OCI-LY3 (cell line): ENCODE measurements around the gene BZW1.

Experiments
- H2AFZ ChIP-seq: fragments of 200-600, 300-600 bp; shearing (Covaris generic); 2 replicates; pipeline ENCODE4 v1.6.0; 2014; ENCODE audit warnings: antibody characterized with exemption, low read depth, low read length
- H3K27ac ChIP-seq: fragments of 200-600, 300-600 bp; sonication (generic); 2 replicates; pipeline ENCODE4 v1.5.1; 2014; ENCODE audit warnings: mild to moderate bottlenecking, low read length, moderate library complexity, mixed read lengths
- H3K27me3 ChIP-seq: fragments of 200-600, 300-600 bp; sonication (generic); 2 replicates; pipeline ENCODE4 v1.6.1; 2014; ENCODE audit warnings: low read depth, low read length, mixed read lengths
- H3K36me3 ChIP-seq: fragments of 200-600, 300-600 bp; sonication (generic); replicated peaks from 2 replicates; pipeline ENCODE3; 2014; ENCODE audit warnings: low read depth, low read length, mixed read lengths
- H3K4me1 ChIP-seq: fragments of 300-600, 200-600 bp; sonication (generic); 2 replicates; pipeline ENCODE4 v1.6.1; 2014; ENCODE audit warnings: low read length, mixed read lengths
- H3K4me2 ChIP-seq: fragments of 200-600, 300-600 bp; sonication (generic); 2 replicates; pipeline ENCODE4 v1.6.1; 2014; ENCODE audit warnings: low read length, mixed read lengths
- H3K4me3 ChIP-seq: fragments of 300-600, 200-600 bp; sonication (generic); 2 replicates; pipeline ENCODE4 v1.5.1; 2014; ENCODE audit warnings: antibody characterized with exemption, mild to moderate bottlenecking, low read length, moderate library complexity
- H3K79me2 ChIP-seq: fragments of 300-600, 200-600 bp; shearing (Covaris generic); 2 replicates; pipeline ENCODE4 v1.6.1; 2014; ENCODE audit warnings: mild to moderate bottlenecking, low read length, mixed read lengths
- H3K9ac ChIP-seq: fragments of 300-600, 200-600 bp; shearing (Covaris generic); 2 replicates; pipeline ENCODE4 v1.6.0; 2014; ENCODE audit warnings: mild to moderate bottlenecking, low read length, moderate library complexity
- H3K9me3 ChIP-seq: fragments of 200-600, 300-600 bp; shearing (Covaris generic); 2 replicates; pipeline ENCODE4 v1.6.1; 2014; ENCODE audit warnings: low read length, mixed read lengths; ENCODE audit not compliant: insufficient read depth
- H4K20me1 ChIP-seq: fragments of 200-600, 300-600 bp; sonication (generic); 2 replicates; pipeline ENCODE4 v1.6.1; 2016; ENCODE audit warnings: low read length, mixed read lengths; ENCODE audit not compliant: insufficient read depth
- EZH2phosphoT487 ChIP-seq: fragments of 200-600 bp; shearing (Covaris generic); IDR thresholded peaks from 2 replicates; pipeline ENCODE4 v1.6.1; 2018; ENCODE audit warnings: antibody characterized with exemption, mixed run types, low read depth
- TF ChIP-seq, protein P1 (sequence below): fragments of 200-600, 300-600 bp; sonication (generic); IDR thresholded peaks from 2 replicates; pipeline ENCODE4 v1.5.1; 2014; ENCODE audit warnings: antibody characterized with exemption, low read length, low read depth

BZW1 gene

DNA sequence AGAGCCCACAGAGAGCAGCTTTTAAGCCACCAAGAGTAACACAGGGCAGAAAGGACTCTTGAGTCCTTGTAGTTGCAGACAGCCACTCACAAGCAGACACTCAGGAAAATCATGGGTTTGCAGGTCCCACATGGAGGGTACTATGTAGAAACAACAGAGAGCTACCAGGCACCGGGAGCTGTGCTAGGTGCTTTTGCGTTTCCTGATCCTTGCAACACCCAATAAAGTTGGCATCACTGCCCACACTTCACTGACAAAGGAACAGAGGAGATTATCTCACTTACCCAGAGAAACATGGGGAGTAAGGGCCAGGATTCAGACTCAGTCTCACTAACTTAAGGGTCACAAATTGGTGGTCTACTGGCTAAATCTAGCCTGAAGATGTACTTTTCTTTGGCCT lies 32.5 kb upstream of the BZW1 start:
- H3K27me3 ChIP-seq, result no peaks in the 10 kb centered on the region
- peaks cover 6% of the 10 kb centered on the region; the same call in 1 of the 2 replicates for H3K4me1 ChIP-seq
- TF ChIP-seq, protein P1, sequence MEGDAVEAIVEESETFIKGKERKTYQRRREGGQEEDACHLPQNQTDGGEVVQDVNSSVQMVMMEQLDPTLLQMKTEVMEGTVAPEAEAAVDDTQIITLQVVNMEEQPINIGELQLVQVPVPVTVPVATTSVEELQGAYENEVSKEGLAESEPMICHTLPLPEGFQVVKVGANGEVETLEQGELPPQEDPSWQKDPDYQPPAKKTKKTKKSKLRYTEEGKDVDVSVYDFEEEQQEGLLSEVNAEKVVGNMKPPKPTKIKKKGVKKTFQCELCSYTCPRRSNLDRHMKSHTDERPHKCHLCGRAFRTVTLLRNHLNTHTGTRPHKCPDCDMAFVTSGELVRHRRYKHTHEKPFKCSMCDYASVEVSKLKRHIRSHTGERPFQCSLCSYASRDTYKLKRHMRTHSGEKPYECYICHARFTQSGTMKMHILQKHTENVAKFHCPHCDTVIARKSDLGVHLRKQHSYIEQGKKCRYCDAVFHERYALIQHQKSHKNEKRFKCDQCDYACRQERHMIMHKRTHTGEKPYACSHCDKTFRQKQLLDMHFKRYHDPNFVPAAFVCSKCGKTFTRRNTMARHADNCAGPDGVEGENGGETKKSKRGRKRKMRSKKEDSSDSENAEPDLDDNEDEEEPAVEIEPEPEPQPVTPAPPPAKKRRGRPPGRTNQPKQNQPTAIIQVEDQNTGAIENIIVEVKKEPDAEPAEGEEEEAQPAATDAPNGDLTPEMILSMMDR, result no peak
- TF ChIP-seq EZH2phosphoT487, result no peak
- H3K9me3 ChIP-seq, result no peaks in the 10 kb centered on the region
- H3K27ac ChIP-seq, result no peak overlapping the region
- H3K9ac ChIP-seq, result no peak overlapping the region
- no peak overlapping the region for H2AFZ ChIP-seq
- H3K4me2 ChIP-seq, result no peak overlapping the region
- H3K4me3 ChIP-seq, result no peak overlapping the region
- no peaks in the 10 kb centered on the region for H4K20me1 ChIP-seq
- H3K79me2 ChIP-seq, result no peaks in the 10 kb centered on the region
- no peaks in the 10 kb centered on the region for H3K36me3 ChIP-seq

- Histone ChIP-seq H3K4me2 (no peak overlapping the region), H2AFZ (peak overlapping the region; percentile 54; the same call in 1 of the 2 replicates), H3K27ac (no peak overlapping the region), H3K9ac (no peak overlapping the region), H3K4me3 (no peak overlapping the region), H3K27me3 (no peaks in the 10 kb centered on the region; the same call in 1 of the 2 replicates), H4K20me1 (no peaks in the 10 kb centered on the region), H3K4me1 (peaks cover 6% of the 10 kb centered on the region; the same call in 1 of the 2 replicates), H3K9me3 (no peaks in the 10 kb centered on the region), H3K79me2 (no peaks in the 10 kb centered on the region), H3K36me3 (no peaks in the 10 kb centered on the region)
- TF ChIP-seq, protein P1, result no peak
- no peak for TF ChIP-seq EZH2phosphoT487
Observed at GRCh38 chr2:200781616-200782015, 30.1 kb upstream of the BZW1 start.

- Histone ChIP-seq H4K20me1 (no peaks in the 10 kb centered on the region), H3K36me3 (no peaks in the 10 kb centered on the region), H3K9me3 (no peaks in the 10 kb centered on the region), H3K4me2 (no peak overlapping the region), H3K9ac (no peak overlapping the region), H3K4me1 (peaks cover 6% of the 10 kb centered on the region; the same call in 1 of the 2 replicates), H3K27me3 (no peaks in the 10 kb centered on the region; the same call in 1 of the 2 replicates), H3K79me2 (no peaks in the 10 kb centered on the region), H2AFZ (no peak overlapping the region), H3K27ac (no peak overlapping the region), H3K4me3 (no peak overlapping the region)
- TF ChIP-seq, protein P1, result no peak
- TF ChIP-seq EZH2phosphoT487, result no peak
Observed at GRCh38 chr2:200782251-200782650, 29.5 kb upstream of the BZW1 start.

GRCh38 chr2:200784215-200784614 lies 27.5 kb upstream of the BZW1 start:
- Histone ChIP-seq H3K27ac (no peak overlapping the region), H3K4me1 (no peaks in the 10 kb centered on the region), H3K27me3 (no peaks in the 10 kb centered on the region; the same call in 1 of the 2 replicates), H2AFZ (no peak overlapping the region), H3K9me3 (no peaks in the 10 kb centered on the region), H3K79me2 (no peaks in the 10 kb centered on the region), H3K4me2 (no peak overlapping the region), H3K9ac (no peak overlapping the region), H3K4me3 (no peak overlapping the region), H3K36me3 (no peaks in the 10 kb centered on the region), H4K20me1 (no peaks in the 10 kb centered on the region)
- TF ChIP-seq, protein P1, result no peak
- TF ChIP-seq EZH2phosphoT487, result no peak
